GM19240 (cell line): ENCODE data around the gene ARHGAP42.
"Not testable (repeated sequence)": the region's sequence is repeated elsewhere in the genome, so short reads cannot be mapped to it uniquely, and the experiment has no call there.

Experiments
- DNase-seq: peaks from one replicate; pipeline ENCODE4 v3.0.0; 2011; ENCODE audit warnings: low spot score; ENCODE audit not compliant: insufficient read length

The ARHGAP42 gene

GRCh38 chr11:100719809-100720221, 32.7 kb downstream of the ARHGAP42 start:
- DNase-seq = no peak

GRCh38 chr11:100726680-100727079, 39.6 kb downstream of the ARHGAP42 start:
- no peak for DNase-seq

- no peak for DNase-seq
Observed at GRCh38 chr11:100727410-100727809, 40.3 kb downstream of the ARHGAP42 start.

DNA sequence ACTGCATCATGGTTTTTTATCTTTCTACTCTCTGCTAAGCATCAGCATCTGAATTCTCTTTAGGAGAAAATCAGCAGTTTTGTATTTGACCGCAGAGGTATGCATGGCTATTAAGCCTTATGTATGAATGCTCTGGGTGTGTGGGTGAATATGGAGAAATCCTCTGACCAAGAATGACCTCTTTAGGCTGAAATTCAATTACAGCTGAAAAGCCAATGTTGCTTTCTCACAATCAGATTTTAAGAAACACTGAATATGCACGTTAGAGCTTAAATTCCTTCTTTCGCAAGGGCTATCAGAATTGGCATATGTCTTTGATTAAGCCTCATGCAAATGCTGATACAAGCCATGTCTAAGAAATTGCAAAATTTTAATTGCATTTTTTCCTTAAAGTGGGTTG, 43.2 kb downstream of the ARHGAP42 start:
- no peak for DNase-seq

DNA sequence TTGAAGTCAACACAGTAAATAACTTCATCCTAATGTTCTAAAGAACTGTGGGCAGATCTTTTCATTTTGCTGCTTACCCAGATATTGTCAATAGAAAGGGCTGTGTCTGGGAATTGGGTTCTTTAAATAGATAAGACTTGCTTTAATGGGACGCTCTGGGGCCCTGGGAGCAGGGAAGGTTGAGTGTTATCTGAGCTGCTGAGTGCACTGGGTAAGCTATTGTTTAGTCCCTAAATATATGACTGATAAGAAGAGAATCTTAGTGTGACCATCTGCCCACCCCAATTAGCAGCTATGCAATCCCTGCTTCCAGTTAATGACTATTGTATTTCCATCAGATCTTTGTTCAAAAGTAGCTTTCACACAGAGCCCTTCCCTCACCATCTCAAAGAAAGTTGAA, 44.4 kb downstream of the ARHGAP42 start:
- no peak for DNase-seq

DNA sequence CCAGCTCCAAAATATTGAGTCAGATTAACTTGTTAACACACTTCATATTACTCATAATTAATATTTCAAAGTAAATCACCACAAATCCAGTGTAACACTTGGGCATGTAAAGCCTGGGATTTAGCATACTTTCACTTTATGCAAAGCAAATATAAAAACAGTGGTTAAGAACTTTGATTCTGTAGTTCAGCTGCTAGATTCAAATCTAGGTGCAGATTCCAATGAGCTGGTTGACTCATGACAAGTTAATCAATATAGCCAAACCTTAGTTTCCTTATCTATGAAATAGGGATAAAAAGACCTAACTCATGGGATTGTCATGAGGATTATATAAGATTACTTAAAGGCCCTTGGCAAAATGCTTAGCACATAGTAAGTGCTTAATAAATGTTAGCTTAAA, 45.9 kb downstream of the ARHGAP42 start:
- DNase-seq = no peak

DNA sequence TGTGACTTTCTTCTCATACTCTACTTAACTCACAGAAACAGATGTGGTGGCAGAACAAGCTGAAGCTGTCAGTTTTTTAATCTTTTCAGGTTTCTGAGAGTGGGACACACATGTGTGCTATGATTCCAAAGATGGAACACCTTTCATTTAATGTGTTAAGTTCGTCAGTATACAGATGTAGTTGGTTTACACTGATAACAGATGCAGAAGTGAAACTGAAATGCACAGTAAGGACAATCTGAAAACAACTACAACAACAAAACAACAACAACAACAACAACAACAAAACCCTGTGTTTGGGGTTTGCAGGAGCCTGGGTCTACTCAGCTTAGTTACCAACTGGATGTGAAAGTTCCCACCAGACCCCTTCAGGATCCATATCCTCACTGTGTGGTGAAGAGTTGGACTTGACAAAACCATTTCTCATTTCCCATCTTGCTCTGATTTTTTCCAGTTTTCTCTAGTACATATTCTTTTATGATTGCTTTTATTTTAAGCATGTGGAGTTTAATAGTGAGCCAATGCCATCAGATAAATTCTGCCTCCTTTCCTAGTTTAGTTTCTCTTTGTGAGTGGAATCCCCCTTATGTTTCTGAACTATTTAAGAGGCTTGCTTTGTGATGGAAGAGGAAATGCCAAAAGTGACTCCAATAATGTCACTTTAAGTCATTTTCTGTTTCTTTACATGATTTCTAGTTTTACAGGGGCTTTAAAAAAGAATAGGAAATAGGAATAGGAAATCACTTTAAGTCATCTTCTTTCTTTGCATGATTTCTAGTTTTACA, 47.8 kb downstream of the ARHGAP42 start:
- no peak for DNase-seq

DNA sequence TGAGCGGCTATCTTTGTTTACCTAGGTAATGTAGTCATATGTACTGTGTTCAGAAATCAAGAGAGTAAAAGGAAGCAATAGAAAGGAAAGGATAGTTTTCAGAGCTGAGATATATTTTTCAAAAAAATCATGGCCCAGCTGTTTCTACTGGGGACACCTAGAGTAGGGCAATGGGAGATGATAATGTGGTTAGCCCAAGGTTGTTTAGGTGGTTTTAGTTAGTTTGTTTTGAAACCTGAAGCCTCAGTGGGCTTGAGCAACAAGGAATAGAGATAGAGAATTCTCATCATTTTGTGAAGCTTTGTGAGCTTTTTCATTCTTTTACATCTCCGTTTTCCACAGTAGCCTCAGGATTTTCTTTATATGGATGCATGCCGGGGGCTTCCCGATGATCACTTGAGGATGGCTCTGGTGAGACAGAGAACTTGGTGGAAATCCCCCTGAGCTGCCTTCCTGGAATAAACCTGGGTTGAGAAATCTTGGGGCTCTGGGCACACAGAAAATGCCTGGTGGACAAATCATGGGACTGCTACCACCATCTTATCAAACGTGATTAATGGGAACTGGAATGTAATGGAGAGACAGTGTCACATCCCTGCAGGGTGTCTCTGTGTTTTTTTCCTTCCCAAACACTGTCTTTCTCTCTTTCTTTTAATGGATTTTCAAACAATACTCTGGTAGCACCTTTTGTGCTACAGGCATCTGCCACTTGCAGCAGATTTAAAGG, 49.0 kb downstream of the ARHGAP42 start:
- DNase-seq = no peak

GRCh38 chr11:100738701-100739270, 51.7 kb downstream of the ARHGAP42 start:
- DNase-seq = no peak

DNA sequence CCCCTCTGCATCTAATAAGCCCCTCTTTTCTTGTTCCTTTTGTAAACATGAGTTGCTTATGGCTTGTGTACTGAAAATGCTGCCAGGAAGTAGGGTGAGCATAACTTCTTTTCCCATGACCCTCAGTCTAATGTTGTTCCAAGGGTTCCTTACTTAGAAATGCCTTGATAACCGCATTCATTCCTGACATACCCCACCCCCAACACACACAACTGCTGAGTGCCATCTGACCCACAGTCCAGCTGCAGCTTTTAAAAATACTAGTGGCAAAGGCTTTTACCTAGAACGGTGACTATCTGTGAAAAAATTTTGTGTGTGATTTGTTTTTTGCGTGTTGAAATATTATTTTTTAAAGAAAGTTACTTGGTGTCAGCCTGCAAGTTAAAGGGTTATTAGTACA, 52.6 kb downstream of the ARHGAP42 start:
- no peak for DNase-seq

DNA sequence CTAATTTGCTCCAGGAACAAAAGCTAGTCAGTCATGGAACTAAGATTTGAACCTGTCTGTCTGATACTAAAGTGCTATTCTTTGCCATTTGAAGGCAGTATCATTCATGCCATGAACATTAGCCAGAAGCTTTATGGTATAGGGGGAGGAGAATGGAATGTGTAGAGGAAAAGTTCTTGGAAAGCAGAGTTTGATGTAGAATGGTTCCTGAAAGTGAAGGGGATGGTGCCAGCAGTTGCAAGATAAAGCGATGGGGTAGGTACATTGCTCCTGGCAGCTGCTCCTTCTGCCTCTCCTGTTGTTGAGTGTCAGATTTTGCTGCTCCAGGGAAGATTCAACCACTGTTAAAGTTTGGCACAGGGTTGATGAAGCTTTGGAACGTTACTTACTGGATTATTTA, 53.4 kb downstream of the ARHGAP42 start:
- no peak for DNase-seq

GRCh38 chr11:100741866-100742625, 55.0 kb downstream of the ARHGAP42 start:
- DNase-seq = no peak

GRCh38 chr11:100746448-100746847, 59.4 kb downstream of the ARHGAP42 start:
- DNase-seq = no peak

GRCh38 chr11:100748153-100748552, 61.1 kb downstream of the ARHGAP42 start:
- DNase-seq = no peak

- DNase-seq = not testable (repeated sequence)
Observed at GRCh38 chr11:100749887-100750565, 62.9 kb downstream of the ARHGAP42 start.

DNA sequence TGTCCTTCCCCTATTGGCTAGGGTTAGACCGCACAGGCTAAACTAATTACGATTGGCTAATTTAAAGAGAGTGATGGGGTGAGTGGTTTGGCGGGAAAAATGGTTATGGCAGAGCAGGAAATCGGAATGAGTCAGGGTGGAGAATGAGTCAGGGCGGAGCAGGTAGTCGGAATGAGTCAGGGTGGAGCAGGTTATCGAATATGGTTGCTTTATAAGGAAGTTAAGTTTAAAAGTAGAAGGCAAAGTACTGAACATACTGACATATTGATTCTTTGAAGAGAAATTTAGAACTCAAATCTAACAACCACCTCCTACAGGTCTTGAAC, 63.4 kb downstream of the ARHGAP42 start:
- DNase-seq = not testable (repeated sequence)

DNA sequence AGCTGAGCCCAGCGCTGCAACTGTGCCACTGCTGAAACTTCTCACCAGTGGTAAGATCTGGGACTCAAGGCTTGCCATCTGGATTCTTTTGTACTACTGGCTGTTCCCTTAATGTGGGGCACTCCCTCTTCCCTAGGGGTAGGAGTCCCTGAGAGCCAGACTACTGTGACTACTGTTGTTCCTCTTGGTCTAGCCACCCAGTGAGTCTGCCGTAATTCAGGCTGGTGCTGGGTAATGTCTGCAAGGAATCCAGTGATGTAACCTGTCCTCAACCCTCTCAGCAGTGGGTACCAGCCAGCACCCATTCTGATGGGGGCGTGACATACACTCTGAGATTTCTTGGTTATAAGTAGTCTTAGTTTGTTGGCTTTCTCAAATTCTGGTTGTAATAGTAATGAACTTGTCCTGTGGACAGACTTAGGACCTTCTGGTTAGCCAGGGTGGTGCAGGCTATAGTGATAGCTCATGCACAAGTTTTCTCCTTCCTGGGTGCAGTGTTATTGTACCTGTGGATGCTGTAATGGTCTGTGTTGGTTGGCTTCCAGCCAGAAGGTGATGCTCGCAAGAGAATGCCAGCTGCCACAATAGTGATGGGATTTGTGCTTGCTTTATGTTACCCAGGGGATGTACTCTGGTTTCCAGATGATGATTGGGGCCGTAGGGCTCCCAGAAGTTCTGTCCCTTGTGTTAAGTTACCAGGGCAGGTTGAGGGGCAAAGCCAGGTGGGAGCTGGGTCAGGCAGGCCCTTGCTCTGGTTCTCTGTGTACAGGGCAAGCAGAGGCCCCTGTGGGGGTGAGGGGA, 65.5 kb downstream of the ARHGAP42 start:
- no peak for DNase-seq

DNA sequence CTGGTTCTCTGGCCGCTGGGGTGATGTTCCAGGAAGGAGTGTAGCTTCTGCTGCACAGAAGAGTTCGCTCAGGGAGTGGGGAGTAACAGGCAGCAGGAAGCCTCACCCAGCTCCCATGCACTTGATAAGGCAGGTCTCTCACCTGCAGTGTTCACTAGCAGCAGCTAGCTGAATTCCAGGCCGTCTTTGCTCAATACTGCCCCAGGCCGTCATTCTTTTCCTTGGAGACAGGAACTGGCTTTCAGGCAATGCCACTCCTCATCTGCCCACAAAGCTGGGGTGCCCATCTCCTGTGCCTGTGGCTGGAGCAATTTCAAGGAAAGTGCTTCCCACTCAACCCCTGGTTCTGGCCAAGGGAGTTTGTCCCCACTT, 66.1 kb downstream of the ARHGAP42 start:
- no peak for DNase-seq

GRCh38 chr11:100753571-100753970, 66.5 kb downstream of the ARHGAP42 start:
- no peak for DNase-seq

- no peak for DNase-seq
Observed at GRCh38 chr11:100756559-100756958, 69.5 kb downstream of the ARHGAP42 start.

GRCh38 chr11:100757646-100758045, 70.6 kb downstream of the ARHGAP42 start:
- DNase-seq = no peak
